Neuronal stem cell (in vitro differentiated cells): Measurements from ENCODE around the gene OSM.

Experiments
- DNase-seq: peaks from one replicate; pipeline ENCODE4 v3.0.0-alpha.2; 2013; ENCODE audit warnings: low spot score
- H2AFZ ChIP-seq: one replicate; pipeline ENCODE4 v1.6.1; 2013; ENCODE audit warnings: mild to moderate bottlenecking, low read length, inconsistent platforms
- H2AK5ac ChIP-seq: 2 replicates; pipeline ENCODE4 v1.6.1; 2013; ENCODE audit warnings: low read depth, mild to moderate bottlenecking, inconsistent platforms, low read length, moderate library complexity, mixed read lengths
- H2BK120ac ChIP-seq: 2 replicates; pipeline ENCODE4 v1.6.1; 2013; ENCODE audit warnings: low read depth, mild to moderate bottlenecking, inconsistent platforms, low read length, moderate library complexity, mixed read lengths
- H2BK12ac ChIP-seq: one replicate; pipeline ENCODE4 v1.6.1; 2013; ENCODE audit warnings: low read length, inconsistent platforms
- H2BK15ac ChIP-seq: 2 replicates; pipeline ENCODE4 v1.6.1; 2013; ENCODE audit warnings: mild to moderate bottlenecking, low read length, inconsistent platforms, mixed read lengths
- H2BK5ac ChIP-seq: one replicate; pipeline ENCODE4 v1.6.1; 2013; ENCODE audit warnings: inconsistent platforms, mild to moderate bottlenecking, low read length, moderate library complexity
- H3K14ac ChIP-seq: one replicate; pipeline ENCODE4 v1.6.1; 2013; ENCODE audit warnings: low read length, inconsistent platforms
- H3K18ac ChIP-seq: 2 replicates; pipeline ENCODE4 v1.6.1; 2013; ENCODE audit warnings: low read length, inconsistent platforms
- H3K23ac ChIP-seq: 2 replicates; pipeline ENCODE4 v1.6.1; 2013; ENCODE audit warnings: low read depth, mild to moderate bottlenecking, mixed read lengths, low read length, inconsistent platforms; ENCODE audit not compliant: poor library complexity
- H3K27ac ChIP-seq: replicated peaks from 3 replicates; pipeline ENCODE4 v1.5.1; 2013; ENCODE audit warnings: low read length, inconsistent platforms
- H3K27me3 ChIP-seq, 3 experiments: 2 replicates each; pipeline ENCODE4 v1.6.1; 2013; ENCODE audit warnings: low read length in 3 of 3, mild to moderate bottlenecking in 2 of 3, inconsistent platforms in 1 of 3, low read depth in 1 of 3, mixed read lengths in 1 of 3, moderate library complexity in 1 of 3; ENCODE audit not compliant: control insufficient read depth in 3 of 3, insufficient read depth in 3 of 3
- H3K36me3 ChIP-seq, 2 donors: replicated peaks in 1 of 2; 2 replicates each; pipeline ENCODE4 v1.6.1; 2013; ENCODE audit warnings: low read length in 2 of 2; ENCODE audit not compliant: control insufficient read depth in 2 of 2, insufficient read depth in 2 of 2
- H3K4ac ChIP-seq: 2 replicates; pipeline ENCODE4 v1.6.1; 2013; ENCODE audit warnings: inconsistent platforms, mild to moderate bottlenecking, low read length, moderate library complexity
- H3K4me1 ChIP-seq, 2 donors: 1 replicate in 1 of 2; 2 replicates in 1 of 2; pipeline ENCODE4 v1.6.1; 2013; ENCODE audit warnings: low read length in 2 of 2, low read depth in 1 of 2; ENCODE audit not compliant: control insufficient read depth in 2 of 2, insufficient read depth in 1 of 2
- H3K4me2 ChIP-seq: one replicate; pipeline ENCODE4 v1.6.1; 2013; ENCODE audit warnings: mild to moderate bottlenecking, low read length, inconsistent platforms; ENCODE audit not compliant: insufficient read depth, poor library complexity, severe bottlenecking
- H3K4me3 ChIP-seq, 2 donors: 2 replicates each; pipeline ENCODE4 v1.5.1; 2013; ENCODE audit warnings: low read length in 2 of 2, mild to moderate bottlenecking in 2 of 2, inconsistent platforms in 1 of 2, moderate library complexity in 1 of 2
- H3K79me1 ChIP-seq: one replicate; pipeline ENCODE4 v1.6.1; 2013; ENCODE audit warnings: low read depth, mild to moderate bottlenecking, inconsistent platforms, low read length, moderate library complexity
- H3K9ac ChIP-seq: one replicate; pipeline ENCODE4 v1.6.1; 2013; ENCODE audit warnings: mild to moderate bottlenecking, low read depth, low read length, inconsistent platforms; ENCODE audit not compliant: poor library complexity
- H3K9me3 ChIP-seq, 2 donors: replicated peaks in 1 of 2; 2 replicates each; pipeline versions ENCODE3 to v1.6.1; 2013; ENCODE audit warnings: low read length in 2 of 2, mild to moderate bottlenecking in 2 of 2, inconsistent platforms in 1 of 2, low read depth in 1 of 2, mixed read lengths in 1 of 2, moderate library complexity in 1 of 2; ENCODE audit not compliant: control insufficient read depth in 2 of 2, insufficient read depth in 1 of 2
- H4K8ac ChIP-seq: one replicate; pipeline ENCODE4 v1.6.1; 2013; ENCODE audit warnings: low read depth, mild to moderate bottlenecking, inconsistent platforms, low read length, moderate library complexity
- H4K91ac ChIP-seq: one replicate; pipeline ENCODE4 v1.6.1; 2013; ENCODE audit warnings: low read length, low read depth, mild to moderate bottlenecking, inconsistent platforms; ENCODE audit not compliant: poor library complexity
- WGBS, 2 donors: extraction: QIAGEN DNeasy Blood & Tissue Kit; methylation state at CpG; one replicate each; pipeline ENCODE4 v1.1.7; 2013; ENCODE audit warnings: missing lambda C conversion rate in 2 of 2, mixed read lengths in 1 of 2; ENCODE audit not compliant: insufficient read length in 2 of 2, insufficient replicate concordance in 1 of 2; ENCODE audit errors: extremely low coverage in 2 of 2; 5-methylcytosine and 5-hydroxymethylcytosine counted together

OSM gene

DNA sequence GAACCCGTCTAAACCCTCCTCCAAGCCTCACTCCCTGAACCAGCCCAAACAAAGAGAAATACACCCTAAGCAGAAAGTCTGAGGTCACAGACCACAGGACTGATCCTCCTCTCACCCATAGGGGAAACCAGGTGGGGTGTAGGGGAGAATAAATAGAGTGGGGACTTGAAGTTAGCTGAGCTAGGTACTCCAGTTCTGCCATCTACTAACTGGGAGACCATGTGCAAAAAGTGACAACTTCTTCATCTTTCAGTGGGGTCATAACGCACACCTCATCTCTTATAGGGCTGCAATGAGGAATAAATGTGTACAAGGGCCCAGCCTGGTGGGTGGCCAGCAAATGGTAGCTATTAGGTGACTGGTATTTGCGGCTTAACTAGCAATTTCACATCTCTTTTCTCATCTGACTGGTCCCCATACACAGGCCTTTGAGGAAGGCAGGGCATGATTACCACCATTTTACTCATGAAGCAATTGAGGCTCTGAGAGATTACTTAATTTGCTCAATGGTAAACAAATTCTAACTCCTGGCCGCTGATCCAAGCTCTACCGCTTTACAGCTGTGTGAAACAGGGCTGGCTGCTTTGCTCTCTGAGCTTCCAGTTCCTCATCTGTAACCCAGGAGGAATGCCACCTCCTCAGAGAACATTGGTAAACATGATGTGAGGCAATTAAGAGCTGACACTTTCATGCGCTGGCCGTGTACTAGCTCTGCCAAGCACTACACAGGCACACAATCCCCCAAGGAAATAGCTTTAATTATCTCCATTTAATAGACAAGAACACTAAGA, 43.5 kb upstream of the OSM start:
- Histone ChIP-seq H3K4ac (no peak overlapping the region), H2BK5ac (no peak overlapping the region), H3K4me1 (peaks cover 4 to 6% of the 10 kb centered on the region in 2 donors), H2BK15ac (no peak overlapping the region), H3K27ac (no peak overlapping the region), H3K23ac (no peak overlapping the region), H3K27me3 (no peaks in the 10 kb centered on the region), H3K79me1 (no peaks in the 10 kb centered on the region), H2BK12ac (no peak overlapping the region), H2BK120ac (no peak overlapping the region), H3K14ac (no peak overlapping the region), H4K8ac (no peak overlapping the region), H3K18ac (no peak overlapping the region), H4K91ac (no peak overlapping the region), H2AFZ (no peak overlapping the region), H3K9ac (no peak overlapping the region), H3K4me2 (no peak overlapping the region), H3K9me3 (no peaks in the 10 kb centered on the region), H3K36me3 (no peaks in the 10 kb centered on the region), H2AK5ac (no peak overlapping the region), H3K4me3 (no peak overlapping the region)
- DNase-seq: no peak
- WGBS, 2 donors: no CpG with 5 or more reads among the region's 7 CpGs

DNA sequence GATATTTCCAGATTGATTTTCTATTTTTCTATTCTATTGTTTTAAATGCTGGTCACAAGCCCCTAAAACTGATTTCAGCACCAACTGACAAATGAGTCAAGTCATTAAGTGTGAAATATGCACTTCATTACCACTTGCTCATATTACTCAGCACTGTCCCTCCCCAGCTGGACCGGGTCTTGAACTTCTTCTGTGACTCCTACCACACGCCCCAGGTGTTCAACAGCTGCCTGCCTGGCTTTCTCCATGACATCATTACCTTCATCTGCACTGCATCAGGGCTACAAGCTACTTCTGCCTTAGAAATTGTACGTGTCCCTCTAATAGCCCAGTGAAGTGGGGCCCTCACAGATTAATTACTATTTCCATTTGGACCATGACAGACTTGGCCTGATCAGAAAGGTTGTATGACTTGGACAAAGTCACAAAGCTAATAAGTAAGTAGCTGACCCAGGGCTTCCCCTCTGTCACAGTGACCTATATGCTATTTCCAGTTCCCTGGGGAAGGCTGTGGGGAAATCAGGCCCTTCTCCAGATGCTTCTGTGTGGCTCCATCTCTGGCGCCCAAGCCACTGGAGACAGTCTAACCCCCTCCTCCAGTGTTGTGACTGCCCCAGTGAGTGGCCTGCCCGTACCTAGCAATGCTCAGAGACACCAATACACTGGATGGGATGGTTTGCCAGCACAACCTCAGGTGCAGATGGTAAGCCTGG, 42.0 kb upstream of the OSM start:
- Histone ChIP-seq H2BK12ac (no peak overlapping the region), H3K4me1 (peaks cover 4 to 6% of the 10 kb centered on the region in 2 donors), H3K14ac (no peak overlapping the region), H3K36me3 (no peaks in the 10 kb centered on the region), H2AK5ac (no peak overlapping the region), H3K9ac (no peak overlapping the region), H3K4me2 (no peak overlapping the region), H3K23ac (no peak overlapping the region), H3K79me1 (no peaks in the 10 kb centered on the region), H2BK15ac (no peak overlapping the region), H3K4me3 (no peak overlapping the region), H3K9me3 (no peaks in the 10 kb centered on the region), H2AFZ (no peak overlapping the region), H3K4ac (no peak overlapping the region), H3K18ac (no peak overlapping the region), H2BK120ac (no peak overlapping the region), H3K27me3 (no peaks in the 10 kb centered on the region), H3K27ac (no peak overlapping the region), H4K8ac (no peak overlapping the region), H2BK5ac (no peak overlapping the region), H4K91ac (no peak overlapping the region)
- no CpG with 5 or more reads among the region's 5 CpGs for WGBS, 2 donors
- DNase-seq: no peak

DNA sequence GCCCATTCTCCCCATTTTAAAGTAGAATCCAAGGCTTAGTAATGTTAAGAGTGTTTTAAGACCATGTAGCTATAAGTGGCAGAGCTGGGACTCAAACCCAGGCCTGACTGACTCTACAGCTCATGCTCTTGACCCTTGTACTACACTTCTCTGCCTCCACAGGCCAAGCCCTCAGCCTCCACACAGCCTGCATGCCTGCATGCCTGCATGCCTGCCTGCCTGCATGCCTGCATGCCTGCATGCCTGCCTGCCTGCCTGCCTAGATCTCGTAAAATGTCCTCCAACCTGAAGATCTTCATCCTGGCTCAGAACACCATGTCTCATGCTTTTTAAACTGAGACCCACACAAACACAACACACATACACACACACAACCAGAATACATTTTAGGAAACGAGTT, 41.4 kb upstream of the OSM start:
- Histone ChIP-seq H2AK5ac (no peak overlapping the region), H3K18ac (no peak overlapping the region), H3K36me3 (no peaks in the 10 kb centered on the region), H2BK5ac (no peak overlapping the region), H3K4me3 (no peak overlapping the region), H4K91ac (no peak overlapping the region), H3K4me1 (peaks cover 4 to 6% of the 10 kb centered on the region in 2 donors), H3K4me2 (no peak overlapping the region), H4K8ac (no peak overlapping the region), H2BK120ac (no peak overlapping the region), H3K14ac (no peak overlapping the region), H3K79me1 (no peaks in the 10 kb centered on the region), H3K4ac (no peak overlapping the region), H3K27me3 (no peaks in the 10 kb centered on the region), H3K23ac (no peak overlapping the region), H3K9me3 (no peaks in the 10 kb centered on the region), H3K9ac (peak overlapping the region; percentile 24), H2BK12ac (no peak overlapping the region), H2BK15ac (no peak overlapping the region), H2AFZ (no peak overlapping the region), H3K27ac (no peak overlapping the region)
- no peak for DNase-seq
- no CpG with 5 or more reads among the region's 2 CpGs for WGBS, 2 donors

DNA sequence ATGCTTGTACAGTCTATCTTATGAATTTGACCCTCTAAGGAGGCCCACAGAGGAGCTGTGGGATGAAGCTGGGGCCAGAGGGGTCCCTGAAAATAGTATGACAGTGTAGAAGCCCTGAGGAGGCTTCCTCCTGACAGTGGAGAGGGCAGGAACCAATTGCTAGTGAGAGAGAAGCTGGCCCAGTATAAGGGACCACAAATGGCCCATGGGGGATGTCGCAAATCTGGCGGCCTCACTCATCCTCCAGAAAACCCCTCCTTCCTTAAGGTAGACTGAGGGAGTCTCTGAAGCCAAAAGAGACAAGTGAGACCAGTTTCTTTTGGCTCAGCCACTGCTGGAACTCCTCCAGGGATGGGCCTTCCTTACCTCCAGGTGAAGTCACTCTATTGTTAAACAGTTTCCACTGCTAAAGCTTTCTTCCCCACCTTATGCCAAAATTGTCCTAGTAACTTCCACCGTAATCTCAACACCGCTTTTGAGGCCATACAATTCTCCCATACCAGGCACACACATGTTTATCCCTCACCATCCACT, 40.5 kb upstream of the OSM start:
- Histone ChIP-seq H3K4me2 (no peak overlapping the region), H3K4ac (no peak overlapping the region), H2BK15ac (no peak overlapping the region), H3K27me3 (no peaks in the 10 kb centered on the region), H3K9me3 (no peaks in the 10 kb centered on the region), H2AK5ac (no peak overlapping the region), H4K91ac (no peak overlapping the region), H3K27ac (no peak overlapping the region), H3K18ac (no peak overlapping the region), H2BK12ac (no peak overlapping the region), H3K9ac (no peak overlapping the region), H3K79me1 (no peaks in the 10 kb centered on the region), H2BK120ac (no peak overlapping the region), H2AFZ (no peak overlapping the region), H4K8ac (no peak overlapping the region), H3K14ac (no peak overlapping the region), H2BK5ac (no peak overlapping the region), H3K23ac (no peak overlapping the region), H3K4me1 (peaks cover 4 to 6% of the 10 kb centered on the region in 2 donors), H3K36me3 (no peaks in the 10 kb centered on the region), H3K4me3 (no peak overlapping the region)
- WGBS, 2 donors: no CpG with 5 or more reads among the region's 4 CpGs
- no peak for DNase-seq
